Measurements from ENCODE around the gene NCBP3. TPM values are rescaled to one million over a fixed set of nuclear protein-coding genes. Genes with fewer than 3 reads are reported as not detected.

Gene NCBP3
- total and polyA plus RNA-seq, 2 of the 8 experiments (the other 6 are each of a cell fraction or from before 2014, with no cell fraction given) = 19.6 to 46.1 TPM

DNA sequence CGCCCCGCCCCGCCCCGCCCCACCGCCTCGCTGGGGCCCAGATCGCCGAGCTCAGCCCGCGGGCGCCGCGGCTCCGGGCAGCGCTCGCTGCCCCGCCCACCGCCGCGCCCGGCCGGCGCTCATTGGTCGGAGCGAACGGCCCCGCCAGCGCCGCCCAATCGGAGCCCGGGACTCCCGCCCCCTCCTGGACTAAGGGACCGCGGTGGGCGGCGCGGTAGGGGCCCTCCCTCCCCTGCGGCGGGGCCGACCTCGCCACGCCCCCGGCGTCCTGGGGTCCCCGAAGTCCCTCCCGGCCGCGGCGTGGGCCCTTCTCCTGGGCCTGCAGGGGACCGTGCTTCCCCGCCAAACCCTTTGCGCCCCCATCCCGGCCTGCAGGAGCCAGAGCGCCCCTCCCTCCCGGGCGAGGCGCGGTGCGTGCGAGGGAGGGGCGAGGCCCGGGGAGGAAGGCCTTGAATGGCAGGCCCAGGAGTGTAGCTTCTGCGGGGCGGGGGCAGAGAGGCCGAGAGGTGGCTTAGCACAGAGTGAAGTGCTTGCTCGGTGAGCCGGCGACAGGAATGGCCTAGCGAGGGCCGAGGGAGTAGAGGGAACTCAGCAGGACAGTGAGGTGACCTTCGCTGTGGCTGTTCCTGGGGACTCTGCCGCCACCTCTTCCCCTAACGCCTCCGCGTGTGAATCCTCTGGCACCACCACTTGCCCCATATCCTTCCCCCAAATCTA lies 47.1 kb upstream of the NCBP3 start, which contains the start of gene CAMKK1 (continued):
- TF ChIP-seq HDAC2 (IDR thresholded peaks at IDR 0.05; ENCODE audit: borderline replicate concordance in 1 of 2, low read depth in 2 of 2, low read length in 2 of 2) = peak in 1 of 2 experiments; percentile 60; a peak in 1 of 4 replicates
- 0 out of 2 replicates have a peak, but pooled peaks have one; percentile 19 for TF ChIP-seq RBBP5 (IDR thresholded peaks at IDR 0.05; ENCODE audit: borderline replicate concordance, low read depth, low read length)
- peak; percentile 26 for TF ChIP-seq ASH2L (IDR thresholded peaks at IDR 0.05; ENCODE audit: low read length)
- TF ChIP-seq NANOG (IDR thresholded peaks at IDR 0.05; ENCODE audit: insufficient read depth, low read depth, low read length, poor library complexity, severe bottlenecking) = no peak
- TF ChIP-seq SP2 (IDR thresholded peaks at IDR 0.05; ENCODE audit: low read length) = no peak
- 0 out of 2 replicates have a peak, but pooled peaks have one; percentile 45 for TF ChIP-seq TAF1 (IDR thresholded peaks at IDR 0.05; ENCODE audit: low read depth, low read length)
- TF ChIP-seq, protein P1, sequence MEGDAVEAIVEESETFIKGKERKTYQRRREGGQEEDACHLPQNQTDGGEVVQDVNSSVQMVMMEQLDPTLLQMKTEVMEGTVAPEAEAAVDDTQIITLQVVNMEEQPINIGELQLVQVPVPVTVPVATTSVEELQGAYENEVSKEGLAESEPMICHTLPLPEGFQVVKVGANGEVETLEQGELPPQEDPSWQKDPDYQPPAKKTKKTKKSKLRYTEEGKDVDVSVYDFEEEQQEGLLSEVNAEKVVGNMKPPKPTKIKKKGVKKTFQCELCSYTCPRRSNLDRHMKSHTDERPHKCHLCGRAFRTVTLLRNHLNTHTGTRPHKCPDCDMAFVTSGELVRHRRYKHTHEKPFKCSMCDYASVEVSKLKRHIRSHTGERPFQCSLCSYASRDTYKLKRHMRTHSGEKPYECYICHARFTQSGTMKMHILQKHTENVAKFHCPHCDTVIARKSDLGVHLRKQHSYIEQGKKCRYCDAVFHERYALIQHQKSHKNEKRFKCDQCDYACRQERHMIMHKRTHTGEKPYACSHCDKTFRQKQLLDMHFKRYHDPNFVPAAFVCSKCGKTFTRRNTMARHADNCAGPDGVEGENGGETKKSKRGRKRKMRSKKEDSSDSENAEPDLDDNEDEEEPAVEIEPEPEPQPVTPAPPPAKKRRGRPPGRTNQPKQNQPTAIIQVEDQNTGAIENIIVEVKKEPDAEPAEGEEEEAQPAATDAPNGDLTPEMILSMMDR (IDR thresholded peaks at IDR 0.05; ENCODE audit: control extremely low read depth in 1 of 3, insufficient read depth in 1 of 3, low read depth in 1 of 3, low read length in 3 of 3) = no peak
- no peak for TF ChIP-seq CHD1 (IDR thresholded peaks at IDR 0.05; ENCODE audit: low read depth, low read length)
- TF ChIP-seq, protein P2, sequence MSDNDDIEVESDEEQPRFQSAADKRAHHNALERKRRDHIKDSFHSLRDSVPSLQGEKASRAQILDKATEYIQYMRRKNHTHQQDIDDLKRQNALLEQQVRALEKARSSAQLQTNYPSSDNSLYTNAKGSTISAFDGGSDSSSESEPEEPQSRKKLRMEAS (IDR thresholded peaks at IDR 0.05) = peak; percentile 39
- no peak for TF ChIP-seq EGR1 (IDR thresholded peaks at IDR 0.05; ENCODE audit: borderline replicate concordance, low read depth, low read length)
- TF ChIP-seq TAF7 (optimal IDR thresholded peaks at IDR 0.05; ENCODE audit: borderline replicate concordance, low read depth, low read length) = no peak
- TF ChIP-seq SRF (IDR thresholded peaks at IDR 0.05; ENCODE audit: low read depth, low read length) = no peak
- TF ChIP-seq NRF1 (IDR thresholded peaks at IDR 0.05; ENCODE audit: low read depth, low read length) = no peak
- TF ChIP-seq KDM1A (IDR thresholded peaks at IDR 0.05; ENCODE audit: borderline replicate concordance, low read length) = no peak
